ENCODE measurements around the gene LRCOL1.

LRCOL1 gene

DNA sequence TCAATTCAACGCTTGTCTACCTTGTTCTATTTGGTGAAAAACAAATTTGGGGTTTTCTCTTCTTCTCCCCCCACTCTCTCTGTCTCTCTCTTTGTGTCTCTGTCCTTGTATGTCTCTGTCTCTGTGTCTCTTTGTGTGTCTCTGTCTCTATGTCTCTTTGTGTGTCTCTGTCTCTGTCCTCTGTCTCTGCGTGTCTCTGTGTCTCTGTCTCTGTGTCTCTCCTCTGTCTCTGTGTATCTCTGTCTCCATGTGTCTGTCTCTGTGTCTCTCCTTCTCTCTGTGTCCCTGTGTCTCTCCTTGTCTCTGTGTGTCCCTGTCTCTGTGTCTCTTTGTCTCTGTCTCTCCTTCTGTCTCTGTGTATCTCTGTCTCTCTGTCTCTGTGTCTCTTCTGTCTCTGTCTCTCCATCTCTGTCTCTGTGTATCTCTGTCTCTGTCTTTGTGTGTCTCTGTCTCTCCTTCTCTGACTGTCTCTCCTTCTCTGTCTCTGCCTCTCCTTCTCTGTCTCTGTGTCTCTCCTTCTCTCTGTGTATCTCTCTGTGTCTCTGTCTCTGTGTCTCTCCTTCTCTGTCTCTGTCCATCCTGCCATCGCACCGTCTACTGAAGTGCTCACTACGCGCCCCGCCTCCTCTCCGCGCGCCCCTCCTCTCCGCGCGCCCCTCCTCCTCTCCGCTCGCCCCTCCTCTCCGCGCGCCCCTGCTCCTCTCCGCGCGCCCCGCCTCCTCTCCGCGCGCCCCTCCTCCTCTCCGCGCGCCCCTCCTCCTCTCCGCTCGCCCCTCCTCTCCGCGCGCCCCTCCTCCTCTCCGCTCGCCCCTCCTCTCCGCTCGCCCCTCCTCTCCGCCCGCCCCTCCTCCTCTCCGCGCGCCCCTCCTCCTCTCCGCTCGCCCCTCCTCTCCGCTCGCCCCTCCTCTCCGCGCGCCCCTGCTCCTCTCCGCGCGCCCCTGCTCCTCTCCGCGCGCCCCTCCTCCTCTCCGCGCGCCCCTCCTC lies 12.8 kb downstream of the LRCOL1 start (continued):
- TF ChIP-seq ZNF335 (tag by site-specific recombination; conservative IDR thresholded peaks at IDR 0.05) (peak; percentile 47; the same call in 1 of the 2 replicates), ZNF658 (tag by site-specific recombination; IDR thresholded peaks at IDR 0.05) (no peak), ZNF555 (tag by site-specific recombination; conservative IDR thresholded peaks at IDR 0.05) (no peak), ZNF449 (tag by site-specific recombination; IDR thresholded peaks at IDR 0.05) (no peak), ZBTB21 (tag by site-specific recombination; IDR thresholded peaks at IDR 0.05) (no peak), ZNF350 (tag by site-specific recombination; IDR thresholded peaks at IDR 0.05) (no peak), HOXC10 (CRISPR knock-in tag; IDR thresholded peaks at IDR 0.05) (no peak), ZNF394 (tag by site-specific recombination; IDR thresholded peaks at IDR 0.05; ENCODE audit: borderline replicate concordance) (no peak), ZFP3 (tag by site-specific recombination; IDR thresholded peaks at IDR 0.05; ENCODE audit: low read depth) (no peak), ZNF692 (tag by site-specific recombination; IDR thresholded peaks at IDR 0.05) (no peak), IKZF3 (tag by site-specific recombination; IDR thresholded peaks at IDR 0.05) (no peak), ZNF747 (tag by site-specific recombination; IDR thresholded peaks at IDR 0.05) (no peak), PRDM4 (tag by site-specific recombination; IDR thresholded peaks at IDR 0.05) (peak; percentile 9; the same call in 1 of the 2 replicates), ZNF184 (tag by site-specific recombination; IDR thresholded peaks at IDR 0.05) (no peak), REPIN1 (tag by site-specific recombination; IDR thresholded peaks at IDR 0.05; ENCODE audit: low read depth) (0 out of 2 replicates have a peak, but pooled peaks have one; percentile 37), ZNF560 (tag by site-specific recombination; IDR thresholded peaks at IDR 0.05; ENCODE audit: borderline replicate concordance) (no peak), GLI2 (tag by site-specific recombination; IDR thresholded peaks at IDR 0.05; ENCODE audit: borderline replicate concordance, low read depth) (no peak), KLF10 (tag by site-specific recombination; IDR thresholded peaks at IDR 0.05) (no peak), WT1 (tag by site-specific recombination; IDR thresholded peaks at IDR 0.05) (no peak), GLIS1 (tag by site-specific recombination; IDR thresholded peaks at IDR 0.05) (no peak), ZNF561 (tag by site-specific recombination; IDR thresholded peaks at IDR 0.05; ENCODE audit: borderline replicate concordance) (no peak), GLIS2 (tag by site-specific recombination; IDR thresholded peaks at IDR 0.05) (no peak), ZNF677 (tag by site-specific recombination; IDR thresholded peaks at IDR 0.05) (no peak)
- TF ChIP-seq, protein P1, sequence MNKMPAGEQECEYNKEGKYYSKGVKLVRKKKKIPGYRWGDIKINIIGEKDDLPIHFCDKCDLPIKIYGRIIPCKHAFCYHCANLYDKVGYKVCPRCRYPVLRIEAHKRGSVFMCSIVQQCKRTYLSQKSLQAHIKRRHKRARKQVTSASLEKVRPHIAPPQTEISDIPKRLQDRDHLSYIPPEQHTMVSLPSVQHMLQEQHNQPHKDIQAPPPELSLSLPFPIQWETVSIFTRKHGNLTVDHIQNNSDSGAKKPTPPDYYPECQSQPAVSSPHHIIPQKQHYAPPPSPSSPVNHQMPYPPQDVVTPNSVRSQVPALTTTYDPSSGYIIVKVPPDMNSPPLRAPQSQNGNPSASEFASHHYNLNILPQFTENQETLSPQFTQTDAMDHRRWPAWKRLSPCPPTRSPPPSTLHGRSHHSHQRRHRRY (tag by site-specific recombination; IDR thresholded peaks at IDR 0.05) = peak; percentile 82; the same call in 1 of the 2 replicates
- TF ChIP-seq, protein P2, sequence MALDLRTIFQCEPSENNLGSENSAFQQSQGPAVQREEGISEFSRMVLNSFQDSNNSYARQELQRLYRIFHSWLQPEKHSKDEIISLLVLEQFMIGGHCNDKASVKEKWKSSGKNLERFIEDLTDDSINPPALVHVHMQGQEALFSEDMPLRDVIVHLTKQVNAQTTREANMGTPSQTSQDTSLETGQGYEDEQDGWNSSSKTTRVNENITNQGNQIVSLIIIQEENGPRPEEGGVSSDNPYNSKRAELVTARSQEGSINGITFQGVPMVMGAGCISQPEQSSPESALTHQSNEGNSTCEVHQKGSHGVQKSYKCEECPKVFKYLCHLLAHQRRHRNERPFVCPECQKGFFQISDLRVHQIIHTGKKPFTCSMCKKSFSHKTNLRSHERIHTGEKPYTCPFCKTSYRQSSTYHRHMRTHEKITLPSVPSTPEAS (tag by site-specific recombination; IDR thresholded peaks at IDR 0.05) = peak; percentile 17; the same call in 1 of the 2 replicates
- TF ChIP-seq, protein P3, sequence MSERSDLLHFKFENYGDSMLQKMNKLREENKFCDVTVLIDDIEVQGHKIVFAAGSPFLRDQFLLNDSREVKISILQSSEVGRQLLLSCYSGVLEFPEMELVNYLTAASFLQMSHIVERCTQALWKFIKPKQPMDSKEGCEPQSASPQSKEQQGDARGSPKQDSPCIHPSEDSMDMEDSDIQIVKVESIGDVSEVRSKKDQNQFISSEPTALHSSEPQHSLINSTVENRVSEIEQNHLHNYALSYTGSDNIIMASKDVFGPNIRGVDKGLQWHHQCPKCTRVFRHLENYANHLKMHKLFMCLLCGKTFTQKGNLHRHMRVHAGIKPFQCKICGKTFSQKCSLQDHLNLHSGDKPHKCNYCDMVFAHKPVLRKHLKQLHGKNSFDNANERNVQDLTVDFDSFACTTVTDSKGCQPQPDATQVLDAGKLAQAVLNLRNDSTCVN (tag by site-specific recombination; optimal IDR thresholded peaks at IDR 0.05) = peak; percentile 67
- TF ChIP-seq, protein P4, sequence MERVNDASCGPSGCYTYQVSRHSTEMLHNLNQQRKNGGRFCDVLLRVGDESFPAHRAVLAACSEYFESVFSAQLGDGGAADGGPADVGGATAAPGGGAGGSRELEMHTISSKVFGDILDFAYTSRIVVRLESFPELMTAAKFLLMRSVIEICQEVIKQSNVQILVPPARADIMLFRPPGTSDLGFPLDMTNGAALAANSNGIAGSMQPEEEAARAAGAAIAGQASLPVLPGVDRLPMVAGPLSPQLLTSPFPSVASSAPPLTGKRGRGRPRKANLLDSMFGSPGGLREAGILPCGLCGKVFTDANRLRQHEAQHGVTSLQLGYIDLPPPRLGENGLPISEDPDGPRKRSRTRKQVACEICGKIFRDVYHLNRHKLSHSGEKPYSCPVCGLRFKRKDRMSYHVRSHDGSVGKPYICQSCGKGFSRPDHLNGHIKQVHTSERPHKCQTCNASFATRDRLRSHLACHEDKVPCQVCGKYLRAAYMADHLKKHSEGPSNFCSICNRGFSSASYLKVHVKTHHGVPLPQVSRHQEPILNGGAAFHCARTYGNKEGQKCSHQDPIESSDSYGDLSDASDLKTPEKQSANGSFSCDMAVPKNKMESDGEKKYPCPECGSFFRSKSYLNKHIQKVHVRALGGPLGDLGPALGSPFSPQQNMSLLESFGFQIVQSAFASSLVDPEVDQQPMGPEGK (tag by site-specific recombination; IDR thresholded peaks at IDR 0.05) = peak; percentile 40; the same call in 1 of the 2 replicates
